GM18505 (cell line): Measurements from ENCODE around the gene ATP11A.

Source experiments
- ATAC-seq: cut with Tn5 transposase; IDR thresholded peaks from one replicate; pipeline ENCODE4 v1.9.1; 2021; ENCODE audit not compliant: unreplicated experiment
- POLR2A ChIP-seq: IDR thresholded peaks from 4 replicates; pipeline ENCODE4 v1.6.1; 2011; ENCODE audit warnings: borderline replicate concordance; ENCODE audit not compliant: insufficient read depth, insufficient read length; ENCODE audit errors: extremely low read depth

ATP11A gene

GRCh38 chr13:112888238-112889111 is 198.6 kb downstream of the ATP11A start:
- TF ChIP-seq POLR2A = no peak
- no peak for ATAC-seq

- no peak for ATAC-seq
- no peak for TF ChIP-seq POLR2A
Measured at GRCh38 chr13:112889351-112890290, 199.8 kb downstream of the ATP11A start.

- no peak for TF ChIP-seq POLR2A
- no peak for ATAC-seq
Measured at GRCh38 chr13:112890316-112891145, 200.7 kb downstream of the ATP11A start.

- ATAC-seq = no peak
- no peak for TF ChIP-seq POLR2A
Measured at GRCh38 chr13:112891477-112892401, 201.9 kb downstream of the ATP11A start.

GRCh38 chr13:112892426-112893206 is 202.8 kb downstream of the ATP11A start:
- no peak for TF ChIP-seq POLR2A
- ATAC-seq = no peak

GRCh38 chr13:112893207-112893569 is 203.3 kb downstream of the ATP11A start:
- no peak for ATAC-seq
- TF ChIP-seq POLR2A = no peak

GRCh38 chr13:112893570-112894422 is 204.0 kb downstream of the ATP11A start:
- TF ChIP-seq POLR2A = no peak
- ATAC-seq = peak; percentile 52

GRCh38 chr13:112894423-112894672 is 204.5 kb downstream of the ATP11A start:
- no peak for ATAC-seq
- TF ChIP-seq POLR2A = no peak

- TF ChIP-seq POLR2A = no peak
- ATAC-seq = no peak
Measured at GRCh38 chr13:112894673-112895481, 205.0 kb downstream of the ATP11A start.

- ATAC-seq = no peak
- TF ChIP-seq POLR2A = no peak
Measured at GRCh38 chr13:112895521-112896465, 206.0 kb downstream of the ATP11A start.
